OCI-LY1 (cell line): Measurements from ENCODE around the gene RAB40B.

Source experiments
- H2AFZ ChIP-seq: fragments of 200-600 bp; sonication (generic), shearing (Covaris generic); 2 replicates; pipeline ENCODE4 v1.6.0; 2014; ENCODE audit warnings: antibody characterized with exemption, mild to moderate bottlenecking, low read length
- H3F3A ChIP-seq: fragments of 200-600 bp; sonication (generic), shearing (Covaris generic); 2 replicates; pipeline ENCODE4 v1.6.0; 2014; ENCODE audit warnings: mild to moderate bottlenecking, antibody characterized with exemption, low read length, moderate library complexity; ENCODE audit not compliant: insufficient read depth
- H3K27ac ChIP-seq: fragments of 200-600 bp; sonication (generic); 2 replicates; pipeline ENCODE4 v1.5.1; 2014; ENCODE audit warnings: low read length, mixed run types, mild to moderate bottlenecking, low read depth; ENCODE audit not compliant: poor library complexity, severe bottlenecking
- H3K27me3 ChIP-seq: fragments of 200-600 bp; sonication (generic); 2 replicates; pipeline ENCODE4 v1.6.0; 2014; ENCODE audit warnings: antibody characterized with exemption, mild to moderate bottlenecking, low read length, moderate library complexity; ENCODE audit not compliant: insufficient read depth
- H3K36me3 ChIP-seq: fragments of 200-600 bp; sonication (generic); 2 replicates; pipeline ENCODE4 v1.6.1; 2014; ENCODE audit warnings: mild to moderate bottlenecking, antibody characterized with exemption, low read length, moderate library complexity, mixed read lengths; ENCODE audit not compliant: insufficient read depth
- H3K4me1 ChIP-seq: fragments of 200-600 bp; sonication (generic); 2 replicates; pipeline ENCODE4 v1.5.1; 2014; ENCODE audit warnings: mild to moderate bottlenecking, low read length, moderate library complexity; ENCODE audit not compliant: insufficient read depth, severe bottlenecking
- H3K4me2 ChIP-seq: fragments of 200-600 bp; sonication (generic), shearing (Covaris generic); 2 replicates; pipeline ENCODE4 v1.6.1; 2014; ENCODE audit warnings: low read length
- H3K4me3 ChIP-seq: fragments of 200-600 bp; sonication (generic); 2 replicates; pipeline ENCODE4 v1.5.1; 2014; ENCODE audit warnings: low read length, low read depth, mild to moderate bottlenecking, mixed read lengths; ENCODE audit not compliant: poor library complexity, severe bottlenecking
- H3K79me2 ChIP-seq: fragments of 200-600 bp; shearing (Covaris generic); 2 replicates; pipeline ENCODE4 v1.6.1; 2016; ENCODE audit warnings: mixed run types, low read length, mixed read lengths; ENCODE audit not compliant: insufficient read depth
- H3K9ac ChIP-seq: fragments of 200-600 bp; sonication (generic), shearing (Covaris generic); 2 replicates; pipeline ENCODE4 v1.6.1; 2014; ENCODE audit warnings: mild to moderate bottlenecking, low read length, mixed read lengths
- H3K9me2 ChIP-seq: fragments of 200-600 bp; sonication (generic), shearing (Covaris generic); 2 replicates; pipeline ENCODE4 v1.6.1; 2014; ENCODE audit warnings: low read depth, mild to moderate bottlenecking, low read length, mixed read lengths
- H3K9me3 ChIP-seq: fragments of 200-600 bp; shearing (Covaris generic); 2 replicates; pipeline ENCODE4 v1.6.1; 2014; ENCODE audit warnings: low read length, mixed read lengths
- H4K20me1 ChIP-seq: fragments of 200-600 bp; sonication (generic), shearing (Covaris generic); 2 replicates; pipeline ENCODE4 v1.6.0; 2016; ENCODE audit warnings: mild to moderate bottlenecking, low read length; ENCODE audit not compliant: insufficient read depth
- CTCF ChIP-seq: fragments of 200-600 bp; sonication (generic), shearing (Covaris generic); IDR thresholded peaks from 2 replicates; pipeline ENCODE4 v1.5.1; 2017; ENCODE audit warnings: mild to moderate bottlenecking, antibody characterized with exemption, low read length, moderate library complexity, mixed read lengths
- EZH2 ChIP-seq: fragments of 200-600 bp; sonication (generic), shearing (Covaris generic); IDR thresholded peaks from 2 replicates; pipeline ENCODE4 v1.8.0; 2017; ENCODE audit warnings: borderline replicate concordance, mixed run types, mild to moderate bottlenecking, antibody characterized with exemption, low read length, moderate library complexity, mixed read lengths

Gene RAB40B

GRCh38 chr17:82704886-82705285 is 6.4 kb upstream of the RAB40B start:
- Histone ChIP-seq H3K27ac (no peak overlapping the region), H3K27me3 (peaks cover 10% of the 10 kb centered on the region; the same call in 1 of the 2 replicates), H3K4me2 (no peak overlapping the region), H3K9me2 (no peaks in the 10 kb centered on the region), H2AFZ (no peak overlapping the region), H3K9ac (no peak overlapping the region), H3K79me2 (no peaks in the 10 kb centered on the region), H3K4me1 (peaks cover 5% of the 10 kb centered on the region), H3K9me3 (no peaks in the 10 kb centered on the region), H4K20me1 (no peaks in the 10 kb centered on the region), H3K4me3 (no peak overlapping the region), H3K36me3 (no peaks in the 10 kb centered on the region), H3F3A (no peaks in the 10 kb centered on the region)
- TF ChIP-seq CTCF (no peak), EZH2 (no peak)

GRCh38 chr17:82703935-82704865 is 5.7 kb upstream of the RAB40B start:
- H3K9me2 ChIP-seq, result no peaks in the 10 kb centered on the region
- H3K4me2 ChIP-seq, result no peak overlapping the region
- H3K27ac ChIP-seq, result no peak overlapping the region
- H3K79me2 ChIP-seq, result no peaks in the 10 kb centered on the region
- no peaks in the 10 kb centered on the region for H4K20me1 ChIP-seq
- no peak overlapping the region for H3K9ac ChIP-seq
- H3K4me3 ChIP-seq, result no peak overlapping the region
- H3F3A ChIP-seq, result no peaks in the 10 kb centered on the region
- no peaks in the 10 kb centered on the region for H3K36me3 ChIP-seq
- H2AFZ ChIP-seq, result no peak overlapping the region
- peaks cover 6% of the 10 kb centered on the region for H3K4me1 ChIP-seq
- H3K27me3 ChIP-seq, result peaks cover 10% of the 10 kb centered on the region; the same call in 1 of the 2 replicates
- no peaks in the 10 kb centered on the region for H3K9me3 ChIP-seq
- TF ChIP-seq CTCF (no peak), EZH2 (no peak)

- Histone ChIP-seq H3K27ac (no peak overlapping the region), H3K36me3 (no peaks in the 10 kb centered on the region), H3K27me3 (peaks cover 10% of the 10 kb centered on the region; the same call in 1 of the 2 replicates), H3K4me2 (no peak overlapping the region), H3K9me2 (no peaks in the 10 kb centered on the region), H3K79me2 (no peaks in the 10 kb centered on the region), H3K9me3 (no peaks in the 10 kb centered on the region), H3K4me1 (peaks cover 9% of the 10 kb centered on the region), H2AFZ (no peak overlapping the region), H3F3A (no peaks in the 10 kb centered on the region), H4K20me1 (no peaks in the 10 kb centered on the region), H3K9ac (no peak overlapping the region), H3K4me3 (no peak overlapping the region)
- TF ChIP-seq EZH2 (no peak), CTCF (no peak)
These were observed 4.7 kb upstream of the RAB40B start for GRCh38 chr17:82703036-82703745.
